Measurements from ENCODE around the gene SPTBN1. TPM values are rescaled to one million over a fixed set of nuclear protein-coding genes. Genes with fewer than 3 reads are reported as not detected.

Gene SPTBN1
- total and polyA plus RNA-seq, 2 of the 13 experiments (the other 11 are each of a cell fraction or from before 2014, with no cell fraction given): 123 to 299 TPM

GRCh38 chr2:54534625-54535024 lies 78.5 kb downstream of the SPTBN1 start:
- ChIA-PET CTCF (ENCODE audit: low intra/inter-chr PET ratio, low total read pairs) (no interaction called here), POLR2A (interaction anchor here (1.2 kb wide), 1 partner anchor 55 kb away, joined by 4 read pairs; no protein-coding TSS in a partner anchor)
- Histone ChIP-seq H3K27me3 (ENCODE audit: control insufficient read depth in 1 of 2, insufficient read depth in 2 of 2, low read length in 2 of 2) (no peaks in the 10 kb centered on the region), H3K9ac (ENCODE audit: insufficient read depth, low read depth, low read length) (no peak overlapping the region), H3K4me1 (ENCODE audit: insufficient read depth, low read length) (peaks cover 52% of the 10 kb centered on the region), H2AFZ (ENCODE audit: low read length) (no peak overlapping the region), H3K36me3 (replicated peaks in 1 of 2; ENCODE audit: control insufficient read depth in 1 of 2, insufficient read depth in 2 of 2, low read length in 2 of 2) (peaks cover 17 to 44% of the 10 kb centered on the region in 2 experiments), H3K4me2 (ENCODE audit: low read depth, low read length) (no peak overlapping the region), H3K4me3 (replicated peaks in 1 of 3; ENCODE audit: insufficient read depth in 1 of 3, low read depth in 2 of 3, low read length in 3 of 3) (no peak overlapping the region), H3K9me3 (ENCODE audit: low read length) (no peaks in the 10 kb centered on the region), H3K79me2 (ENCODE audit: insufficient read depth, low read length) (peaks cover 39% of the 10 kb centered on the region), H4K20me1 (ENCODE audit: insufficient read depth, low read length) (no peaks in the 10 kb centered on the region), H3K27ac (ENCODE audit: extremely low read length, insufficient read depth, low read length) (no peak overlapping the region)
- intact Hi-C loops (cut with micrococcal nuclease; ENCODE audit: unreplicated experiment): loop anchor here (5.0 kb wide), 1 partner anchor 43 kb away; no protein-coding TSS in a partner anchor
- no peak for TF ChIP-seq ISX (CRISPR knock-in tag; conservative IDR thresholded peaks at IDR 0.05)
- no peak for TF ChIP-seq ATM (IDR thresholded peaks at IDR 0.05; ENCODE audit: borderline replicate concordance)
- no peak for TF ChIP-seq ZNF547 (CRISPR knock-in tag; IDR thresholded peaks at IDR 0.05)
- no peak for TF ChIP-seq ZNF724P (CRISPR knock-in tag; IDR thresholded peaks at IDR 0.05; ENCODE audit: borderline replicate concordance)
- no peak for TF ChIP-seq RFXAP (CRISPR knock-in tag; IDR thresholded peaks at IDR 0.05; ENCODE audit: borderline replicate concordance)
- 94% methylated on average over 2 of the region's 2 CpGs for WGBS (ENCODE audit: low lambda C conversion rate)
- in situ Hi-C loops (cut with HindIII; ENCODE audit: extremely low pct_ligation_motif_present, low pct_unique_long_range_greater_than_20kb): no loop called here
- ATAC-seq (no peak), DNase-seq (ENCODE audit: low spot score) (no peak), FAIRE-seq (no peak)
- BruUV-seq (replicated peaks): no TSS peak

GRCh38 chr2:54535599-54536195 lies 79.6 kb downstream of the SPTBN1 start:
- TF ChIP-seq ZNF674 (CRISPR knock-in tag; IDR thresholded peaks at IDR 0.05; ENCODE audit: low read depth) (no peak), ZBTB33 (CRISPR knock-in tag; IDR thresholded peaks at IDR 0.05) (0 out of 2 replicates have a peak, but pooled peaks have one; percentile 12), ZNF282 (IDR thresholded peaks at IDR 0.05; ENCODE audit: partially characterized antibody) (no peak), ZNF460 (CRISPR knock-in tag; IDR thresholded peaks at IDR 0.05; ENCODE audit: borderline replicate concordance) (peak; percentile 72; the same call in 1 of the 2 replicates), ZNF878 (CRISPR knock-in tag; IDR thresholded peaks at IDR 0.05) (no peak)
- Histone ChIP-seq H3K9me3 (ENCODE audit: low read length) (no peaks in the 10 kb centered on the region), H2AFZ (ENCODE audit: low read length) (no peak overlapping the region), H3K4me1 (ENCODE audit: insufficient read depth, low read length) (peaks cover 57% of the 10 kb centered on the region), H3K27me3 (ENCODE audit: control insufficient read depth in 1 of 2, insufficient read depth in 2 of 2, low read length in 2 of 2) (no peaks in the 10 kb centered on the region), H3K27ac (ENCODE audit: extremely low read length, insufficient read depth, low read length) (no peak overlapping the region), H3K4me3 (replicated peaks in 1 of 3; ENCODE audit: insufficient read depth in 1 of 3, low read depth in 2 of 3, low read length in 3 of 3) (no peak overlapping the region), H3K36me3 (replicated peaks in 1 of 2; ENCODE audit: control insufficient read depth in 1 of 2, insufficient read depth in 2 of 2, low read length in 2 of 2) (peaks cover 17 to 43% of the 10 kb centered on the region in 2 experiments), H3K4me2 (ENCODE audit: low read depth, low read length) (no peak overlapping the region), H4K20me1 (ENCODE audit: insufficient read depth, low read length) (no peaks in the 10 kb centered on the region), H3K9ac (ENCODE audit: insufficient read depth, low read depth, low read length) (no peak overlapping the region), H3K79me2 (ENCODE audit: insufficient read depth, low read length) (peaks cover 42% of the 10 kb centered on the region)
- ChIA-PET CTCF (ENCODE audit: low intra/inter-chr PET ratio, low total read pairs) (no interaction called here), POLR2A (interaction anchor here (1.4 kb wide), 1 partner anchor 23 kb away, joined by 6 read pairs; no protein-coding TSS in a partner anchor)
- no peak for ATAC-seq
- DNase-seq (ENCODE audit: low spot score): no peak
- 96% methylated on average over 4 of the region's 4 CpGs for WGBS (ENCODE audit: low lambda C conversion rate)
- in situ Hi-C loops (cut with HindIII; ENCODE audit: extremely low pct_ligation_motif_present, low pct_unique_long_range_greater_than_20kb): no loop called here
- intact Hi-C loops (cut with micrococcal nuclease; ENCODE audit: unreplicated experiment): no loop called here
- FAIRE-seq: no peak
- BruUV-seq (replicated peaks): no TSS peak
